Left ventricle myocardium inferior (tissue), 1 donor: ENCODE results near the gene NFKBIE. TPM values are rescaled to one million over a fixed set of nuclear protein-coding genes. Genes with fewer than 3 reads are reported as not detected.
A peak's percentile ranks its signal among the peaks of the same experiment; 100 is the strongest.

Experiments
- DNase-seq: peaks from one replicate; pipeline ENCODE4 v3.0.0-alpha.2; 2020
- H3K27ac ChIP-seq: fragments of 200-600 bp; replicated peaks from 2 replicates; pipeline ENCODE4 v1.8.0; 2021
- H3K27me3 ChIP-seq: fragments of 200-600 bp; 2 replicates; pipeline ENCODE4 v1.8.0; 2021; ENCODE audit warnings: low read depth
- H3K36me3 ChIP-seq: fragments of 200-600 bp; 2 replicates; pipeline ENCODE4 v1.8.0; 2021
- H3K4me1 ChIP-seq: fragments of 200-600 bp; 2 replicates; pipeline ENCODE4 v1.8.0; 2021
- H3K4me3 ChIP-seq: fragments of 200-600 bp; 2 replicates; pipeline ENCODE4 v1.8.0; 2021; ENCODE audit warnings: mild to moderate bottlenecking, moderate library complexity
- H3K9me3 ChIP-seq: fragments of 200-600 bp; replicated peaks from 2 replicates; pipeline ENCODE4 v1.8.0; 2021
- intact Hi-C: fragments of 100-400 bp; cut with micrococcal nuclease; formaldehyde crosslinking; loops from one replicate; pipeline ENCODE4 v1.11.0; 2022
- total RNA-seq: library from RNA; stranded (reverse); fragmentation: NEBNext Ultra II Directional; extraction: Animal tissue kit (Norgen Biotek cat#: 25700); gene quantifications from one replicate; pipeline ENCODE4 v1.2.1, GENCODE V29; 2021
- TF ChIP-seq, protein P1 (sequence below): fragments of 200-600 bp; IDR thresholded peaks from 2 replicates; pipeline ENCODE4 v1.8.0; 2021; ENCODE audit warnings: antibody characterized with exemption, mild to moderate bottlenecking, borderline replicate concordance
- donor health status: DM: no; HTN: yes; CAD: no; lungs with severe emphysema.

NFKBIE gene
- total RNA-seq, 1 donor from 2014 or later: 2.1 TPM

DNA sequence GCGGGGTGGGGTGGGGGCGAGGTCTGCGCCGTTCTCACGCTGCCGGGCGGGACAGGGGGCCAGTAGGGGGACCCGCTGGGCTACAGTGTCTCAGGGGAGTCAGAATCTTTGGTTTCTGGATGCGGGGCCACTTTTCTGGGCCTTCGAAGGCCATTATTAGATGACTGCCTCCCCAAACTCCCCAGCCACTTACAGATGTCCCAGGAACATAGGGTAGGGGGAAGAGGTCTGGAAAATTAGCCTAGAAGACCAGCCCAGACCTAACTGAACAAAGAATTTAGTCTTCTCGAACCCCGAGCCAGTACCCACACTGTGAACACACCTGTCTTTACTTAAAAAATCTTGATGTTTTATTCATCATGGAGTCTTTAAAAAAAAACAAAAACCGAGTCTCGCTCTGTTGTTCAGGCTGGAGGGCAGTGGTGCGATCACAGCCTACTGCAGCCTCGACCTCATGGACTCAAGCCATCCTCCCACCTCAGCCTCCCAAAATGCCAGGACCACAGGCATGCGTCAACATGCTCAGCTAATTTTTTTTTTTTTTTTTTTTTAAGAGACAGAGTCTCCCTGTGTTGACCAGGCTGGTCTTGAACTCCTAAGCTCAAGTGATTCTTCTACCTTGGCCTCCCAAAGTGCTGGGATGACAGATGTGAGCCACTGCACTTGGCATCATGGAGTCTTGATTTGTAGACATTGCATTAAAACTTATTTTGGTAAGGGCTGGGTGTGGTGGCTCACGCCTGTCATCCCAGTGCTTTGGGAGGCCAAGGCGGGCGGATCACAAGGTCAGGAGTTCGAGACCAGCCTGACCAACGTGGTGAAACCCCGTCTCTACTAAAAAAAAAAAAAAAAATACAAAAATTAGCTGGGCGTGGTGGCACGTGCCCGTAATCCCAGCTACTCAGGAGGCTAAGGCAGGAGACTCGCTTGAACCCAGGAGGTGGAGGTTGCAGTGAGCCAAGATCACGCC is 45.3 kb downstream of the NFKBIE start:
- peak overlapping the region; percentile 75 for H3K4me3 ChIP-seq
- intact Hi-C loops: no loop called here
- no peak for DNase-seq
- H3K4me1 ChIP-seq: peaks cover 92% of the 10 kb centered on the region
- TF ChIP-seq, protein P1, sequence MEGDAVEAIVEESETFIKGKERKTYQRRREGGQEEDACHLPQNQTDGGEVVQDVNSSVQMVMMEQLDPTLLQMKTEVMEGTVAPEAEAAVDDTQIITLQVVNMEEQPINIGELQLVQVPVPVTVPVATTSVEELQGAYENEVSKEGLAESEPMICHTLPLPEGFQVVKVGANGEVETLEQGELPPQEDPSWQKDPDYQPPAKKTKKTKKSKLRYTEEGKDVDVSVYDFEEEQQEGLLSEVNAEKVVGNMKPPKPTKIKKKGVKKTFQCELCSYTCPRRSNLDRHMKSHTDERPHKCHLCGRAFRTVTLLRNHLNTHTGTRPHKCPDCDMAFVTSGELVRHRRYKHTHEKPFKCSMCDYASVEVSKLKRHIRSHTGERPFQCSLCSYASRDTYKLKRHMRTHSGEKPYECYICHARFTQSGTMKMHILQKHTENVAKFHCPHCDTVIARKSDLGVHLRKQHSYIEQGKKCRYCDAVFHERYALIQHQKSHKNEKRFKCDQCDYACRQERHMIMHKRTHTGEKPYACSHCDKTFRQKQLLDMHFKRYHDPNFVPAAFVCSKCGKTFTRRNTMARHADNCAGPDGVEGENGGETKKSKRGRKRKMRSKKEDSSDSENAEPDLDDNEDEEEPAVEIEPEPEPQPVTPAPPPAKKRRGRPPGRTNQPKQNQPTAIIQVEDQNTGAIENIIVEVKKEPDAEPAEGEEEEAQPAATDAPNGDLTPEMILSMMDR: no peak
- H3K9me3 ChIP-seq: no peaks in the 10 kb centered on the region
- peak overlapping the region; percentile 98 for H3K27ac ChIP-seq
- H3K27me3 ChIP-seq: no peaks in the 10 kb centered on the region
- no peaks in the 10 kb centered on the region for H3K36me3 ChIP-seq

DNA sequence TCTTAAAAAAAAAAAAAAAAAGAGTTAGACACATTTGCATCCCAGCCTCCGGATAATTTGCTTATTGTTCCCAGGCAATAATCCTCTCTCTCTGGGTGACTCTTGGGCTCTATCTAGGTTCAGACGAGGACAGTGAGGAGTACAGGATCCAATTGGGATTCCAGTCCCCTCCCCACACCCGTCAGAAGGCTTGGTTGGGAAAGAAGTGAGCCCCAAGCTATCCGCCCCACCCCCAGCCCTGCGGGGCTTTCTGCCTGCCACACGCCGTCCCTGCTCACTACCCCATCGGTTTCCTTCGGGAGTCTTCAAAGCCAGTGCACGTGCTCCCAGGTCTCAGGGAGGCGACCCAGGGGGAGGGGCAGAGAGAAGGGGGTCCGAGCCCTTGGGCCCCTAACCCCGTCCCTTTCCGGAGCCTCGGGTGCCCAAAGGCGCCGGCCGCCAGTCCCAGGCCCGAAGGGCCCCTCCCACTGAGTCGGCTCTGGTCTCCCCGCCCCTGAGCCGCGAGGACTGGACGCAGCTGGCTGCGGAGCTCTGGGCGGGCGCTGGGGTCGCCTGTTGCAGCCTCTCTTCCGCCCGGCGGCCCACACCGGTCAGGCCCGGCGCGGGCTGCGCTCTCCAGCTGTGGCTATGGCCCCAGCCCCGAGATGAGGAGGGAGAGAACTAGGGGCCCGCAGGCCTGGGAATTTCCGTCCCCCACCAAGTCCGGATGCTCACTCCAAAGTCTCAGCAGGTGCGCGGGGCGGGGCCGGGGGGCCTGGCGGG is 46.1 kb downstream of the NFKBIE start:
- intact Hi-C loops: no loop called here
- H3K4me3 ChIP-seq: peak overlapping the region; percentile 75
- TF ChIP-seq, protein P1: peak; percentile 19
- no peaks in the 10 kb centered on the region for H3K36me3 ChIP-seq
- DNase-seq: peak; percentile 89
- H3K9me3 ChIP-seq: no peaks in the 10 kb centered on the region
- peaks cover 83% of the 10 kb centered on the region for H3K4me1 ChIP-seq
- no peaks in the 10 kb centered on the region for H3K27me3 ChIP-seq
- H3K27ac ChIP-seq: peak overlapping the region; percentile 98

DNA sequence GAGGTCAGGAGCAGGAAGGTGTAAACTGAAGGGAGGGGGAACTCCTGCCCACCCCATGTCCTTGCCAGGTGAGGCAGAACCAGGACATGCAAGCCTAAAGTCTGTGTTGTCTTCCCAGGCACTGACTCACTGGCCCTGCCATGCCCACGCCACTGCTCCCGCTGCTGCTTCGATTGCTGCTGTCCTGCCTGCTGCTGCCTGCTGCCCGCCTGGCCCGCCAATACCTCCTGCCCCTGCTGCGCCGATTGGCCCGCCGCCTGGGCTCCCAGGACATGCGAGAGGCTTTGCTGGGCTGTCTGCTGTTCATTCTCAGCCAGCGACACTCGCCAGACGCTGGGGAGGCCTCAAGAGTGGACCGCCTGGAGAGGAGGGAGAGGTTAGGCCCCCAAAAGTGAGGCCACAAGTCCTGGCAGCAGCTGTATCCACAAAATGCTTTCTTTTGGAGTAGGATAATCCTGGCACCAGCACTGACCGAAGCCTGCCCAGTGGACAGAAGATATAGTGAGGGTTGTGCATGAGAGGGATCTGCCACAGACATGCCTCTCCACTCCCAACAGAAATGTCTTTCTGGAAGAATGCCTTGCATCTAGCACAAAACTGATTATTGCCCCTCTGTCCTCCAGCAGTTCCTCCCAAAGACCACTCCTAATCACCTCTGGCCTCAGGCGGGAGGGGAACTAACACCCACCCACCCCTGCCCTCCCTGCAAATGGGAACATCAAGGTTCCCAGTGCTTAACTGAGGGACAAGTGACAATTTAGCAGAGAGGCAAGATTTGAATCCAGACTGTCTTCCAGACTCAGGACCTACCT is 47.8 kb downstream of the NFKBIE start:
- Histone ChIP-seq H3K27ac (peak overlapping the region; percentile 98), H3K9me3 (no peaks in the 10 kb centered on the region), H3K27me3 (no peaks in the 10 kb centered on the region), H3K4me3 (peak overlapping the region; percentile 22), H3K4me1 (peaks cover 68% of the 10 kb centered on the region), H3K36me3 (no peaks in the 10 kb centered on the region)
- intact Hi-C loops: no loop called here
- TF ChIP-seq, protein P1: no peak
- DNase-seq: peak; percentile 79

DNA sequence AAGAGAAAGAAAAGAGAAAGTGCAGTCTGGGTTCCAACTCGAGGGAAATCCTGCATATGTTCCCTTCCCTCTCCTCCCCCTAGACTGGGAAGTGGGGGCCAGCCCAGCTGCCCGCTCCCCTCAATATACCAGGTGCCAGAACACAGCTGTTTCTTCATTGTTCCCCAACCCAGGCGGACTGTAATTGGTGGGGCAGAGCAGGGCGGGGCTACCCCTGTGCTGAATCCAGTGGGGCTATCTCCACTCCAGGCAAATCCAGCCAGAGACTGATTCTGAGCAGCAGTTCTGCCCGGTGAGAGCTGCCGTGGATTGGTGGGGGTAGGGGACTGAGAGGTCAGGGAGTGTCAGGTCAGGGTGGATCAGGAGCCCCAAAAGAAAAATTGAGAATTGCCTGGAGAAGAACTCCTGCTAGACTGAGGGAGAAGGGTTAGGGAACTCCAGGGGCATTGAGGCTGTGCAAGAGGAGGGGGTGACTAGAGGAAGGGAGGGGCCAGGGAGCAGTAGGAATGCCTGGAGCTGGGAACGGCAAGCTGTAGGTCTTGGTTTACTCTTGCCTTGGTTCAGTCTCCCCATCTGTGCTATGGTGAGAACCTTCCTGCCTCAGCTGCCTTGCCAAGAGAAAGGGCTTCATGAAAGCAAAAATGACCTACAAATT is 48.5 kb downstream of the NFKBIE start, which contains the start of gene MYMX:
MYMX (plus strand) TSS at position 250 of the 655 bp plus-strand sequence. CDS start 546 bp downstream, outside the sequence.
- intact Hi-C loops: no loop called here
- H3K36me3 ChIP-seq: no peaks in the 10 kb centered on the region
- peak within 1 kb of the TSS; percentile 98 for H3K27ac ChIP-seq
- peak; percentile 46 for DNase-seq
- TF ChIP-seq, protein P1: no peak
- peaks cover 61% of the 10 kb centered on the region for H3K4me1 ChIP-seq
- peak within 1 kb of the TSS; percentile 22 for H3K4me3 ChIP-seq
- no peaks in the 10 kb centered on the region for H3K27me3 ChIP-seq
- no peaks in the 10 kb centered on the region for H3K9me3 ChIP-seq
